ENCODE results near the gene DSTN. TPM values are rescaled to one million over a fixed set of nuclear protein-coding genes. Genes with fewer than 3 reads are reported as not detected.

Gene DSTN
- total and polyA plus RNA-seq, 10 donors, result 62.0 to 157 (median 98.5) TPM

DNA sequence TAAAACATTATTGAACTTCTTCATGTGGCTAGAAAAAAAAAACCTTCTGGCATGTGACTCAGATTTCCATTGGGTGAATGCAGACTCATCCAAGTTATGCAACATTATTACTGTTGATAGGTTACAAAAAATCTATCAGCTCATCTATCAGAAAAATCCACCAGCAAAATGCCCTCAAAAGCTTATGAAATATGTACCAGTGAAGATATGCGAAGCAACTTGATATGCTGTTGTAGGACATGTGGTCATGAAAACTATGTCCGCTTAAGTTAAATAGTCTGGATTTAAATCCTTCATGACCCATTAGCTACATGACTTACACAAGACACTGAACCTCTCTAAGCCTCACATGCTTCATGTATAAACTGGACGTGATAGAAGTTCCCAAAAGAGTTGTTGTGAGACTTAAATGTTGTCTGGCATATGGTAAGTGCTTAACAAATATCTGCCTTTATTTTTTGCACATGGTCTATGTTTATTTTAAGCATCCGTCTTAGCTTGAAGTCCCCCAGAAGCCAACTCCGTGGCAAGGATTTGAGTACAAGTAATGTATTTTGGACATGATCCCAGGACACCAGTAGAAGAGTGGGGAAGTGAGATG lies 26.2 kb upstream of the DSTN start:
- Histone ChIP-seq H3K27ac (peak overlapping the region in 4 of 8 donors; percentile 3 to 15 (median 12)), H3K4me3 (no peak overlapping the region), H3K36me3 (no peaks in the 10 kb centered on the region), H3K9me3 (no peaks in the 10 kb centered on the region), H3K27me3 (replicated peaks in 1 of 7) (peaks cover 0 to 14% (median 0%) of the 10 kb centered on the region in 7 donors), H3K4me1 (no peaks in the 10 kb centered on the region)
- intact Hi-C loops (cut with DNase I; ENCODE audit: low total_unique reads), result no loop called here
- TF ChIP-seq, protein P1, sequence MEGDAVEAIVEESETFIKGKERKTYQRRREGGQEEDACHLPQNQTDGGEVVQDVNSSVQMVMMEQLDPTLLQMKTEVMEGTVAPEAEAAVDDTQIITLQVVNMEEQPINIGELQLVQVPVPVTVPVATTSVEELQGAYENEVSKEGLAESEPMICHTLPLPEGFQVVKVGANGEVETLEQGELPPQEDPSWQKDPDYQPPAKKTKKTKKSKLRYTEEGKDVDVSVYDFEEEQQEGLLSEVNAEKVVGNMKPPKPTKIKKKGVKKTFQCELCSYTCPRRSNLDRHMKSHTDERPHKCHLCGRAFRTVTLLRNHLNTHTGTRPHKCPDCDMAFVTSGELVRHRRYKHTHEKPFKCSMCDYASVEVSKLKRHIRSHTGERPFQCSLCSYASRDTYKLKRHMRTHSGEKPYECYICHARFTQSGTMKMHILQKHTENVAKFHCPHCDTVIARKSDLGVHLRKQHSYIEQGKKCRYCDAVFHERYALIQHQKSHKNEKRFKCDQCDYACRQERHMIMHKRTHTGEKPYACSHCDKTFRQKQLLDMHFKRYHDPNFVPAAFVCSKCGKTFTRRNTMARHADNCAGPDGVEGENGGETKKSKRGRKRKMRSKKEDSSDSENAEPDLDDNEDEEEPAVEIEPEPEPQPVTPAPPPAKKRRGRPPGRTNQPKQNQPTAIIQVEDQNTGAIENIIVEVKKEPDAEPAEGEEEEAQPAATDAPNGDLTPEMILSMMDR (IDR thresholded peaks at IDR 0.05 in 8 of 11, conservative IDR thresholded peaks at IDR 0.05 in 3 of 11), result no peak
- TF ChIP-seq POLR2AphosphoS5 (IDR thresholded peaks at IDR 0.05), result no peak
- 70 to 80% (median 76%) methylated on average over 5 of the region's 5 CpGs for WGBS, 5 donors
- no peak for DNase-seq

DNA sequence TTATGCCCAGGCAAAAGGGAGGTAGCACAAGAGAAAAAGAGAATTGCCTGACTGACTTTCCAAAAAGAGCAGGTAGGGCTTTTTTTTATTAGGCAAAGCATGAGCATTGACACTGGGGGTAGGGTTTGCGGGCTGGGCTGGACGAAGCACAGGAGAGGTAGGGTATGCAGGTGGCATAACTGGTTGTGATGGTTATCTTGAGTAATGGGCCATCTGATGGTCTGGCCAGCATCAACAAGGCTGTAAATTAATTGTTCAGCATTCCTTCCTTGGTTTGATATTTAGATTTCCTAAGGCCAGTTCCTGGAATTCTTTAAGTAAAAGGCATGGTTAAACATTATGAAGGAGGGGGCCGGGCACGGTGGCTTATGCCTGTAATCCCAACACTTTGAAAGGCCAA lies 24.7 kb upstream of the DSTN start:
- Histone ChIP-seq H3K9me3 (no peaks in the 10 kb centered on the region), H3K4me1 (no peaks in the 10 kb centered on the region), H3K27ac (no peak overlapping the region), H3K36me3 (no peaks in the 10 kb centered on the region), H3K4me3 (no peak overlapping the region), H3K27me3 (replicated peaks in 1 of 7) (peaks cover 0 to 5% (median 0%) of the 10 kb centered on the region in 7 donors)
- intact Hi-C loops (cut with DNase I; ENCODE audit: low total_unique reads), result no loop called here
- no peak for DNase-seq
- TF ChIP-seq POLR2AphosphoS5 (IDR thresholded peaks at IDR 0.05) (no peak), POLR2A (IDR thresholded peaks at IDR 0.05) (no peak)
- TF ChIP-seq, protein P1 (IDR thresholded peaks at IDR 0.05 in 8 of 11, conservative IDR thresholded peaks at IDR 0.05 in 3 of 11), result no peak
- WGBS, 5 donors, result 87 to 95% (median 92%) methylated on average over 4 of the region's 4 CpGs

DNA sequence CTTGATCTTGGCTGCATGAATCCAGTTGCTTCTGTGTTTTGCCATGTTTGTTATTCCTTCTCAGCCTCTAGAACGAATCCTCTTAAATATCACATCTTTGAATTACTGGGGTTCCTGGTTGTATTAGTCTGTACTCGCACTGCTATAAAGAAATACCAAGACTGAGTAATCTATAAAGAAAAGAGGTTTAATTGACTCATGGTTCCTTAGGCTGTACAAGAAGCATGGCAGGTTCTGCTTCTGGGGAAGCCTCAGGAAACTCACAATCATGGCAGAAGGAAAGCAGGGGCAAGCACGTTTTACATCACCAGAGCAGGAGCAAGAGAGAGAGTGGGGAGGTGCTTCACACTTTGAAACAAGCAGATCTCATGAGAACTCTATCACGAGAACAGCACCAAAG lies 20.7 kb upstream of the DSTN start:
- TF ChIP-seq POLR2A (IDR thresholded peaks at IDR 0.05) (no peak), POLR2AphosphoS5 (IDR thresholded peaks at IDR 0.05) (no peak)
- TF ChIP-seq, protein P1 (IDR thresholded peaks at IDR 0.05 in 8 of 11, conservative IDR thresholded peaks at IDR 0.05 in 3 of 11), result no peak
- DNase-seq, result no peak
- intact Hi-C loops (cut with DNase I; ENCODE audit: low total_unique reads), result no loop called here
- H3K4me1 ChIP-seq, result no peaks in the 10 kb centered on the region
- WGBS, 5 donors, result 78 to 84% (median 81%) methylated on average over 4 of the region's 4 CpGs
- H3K27ac ChIP-seq, result no peak overlapping the region
- no peak overlapping the region for H3K4me3 ChIP-seq
- H3K9me3 ChIP-seq, result no peaks in the 10 kb centered on the region
- H3K36me3 ChIP-seq, result no peaks in the 10 kb centered on the region
- no peaks in the 10 kb centered on the region for H3K27me3 ChIP-seq (replicated peaks in 1 of 7)

DNA sequence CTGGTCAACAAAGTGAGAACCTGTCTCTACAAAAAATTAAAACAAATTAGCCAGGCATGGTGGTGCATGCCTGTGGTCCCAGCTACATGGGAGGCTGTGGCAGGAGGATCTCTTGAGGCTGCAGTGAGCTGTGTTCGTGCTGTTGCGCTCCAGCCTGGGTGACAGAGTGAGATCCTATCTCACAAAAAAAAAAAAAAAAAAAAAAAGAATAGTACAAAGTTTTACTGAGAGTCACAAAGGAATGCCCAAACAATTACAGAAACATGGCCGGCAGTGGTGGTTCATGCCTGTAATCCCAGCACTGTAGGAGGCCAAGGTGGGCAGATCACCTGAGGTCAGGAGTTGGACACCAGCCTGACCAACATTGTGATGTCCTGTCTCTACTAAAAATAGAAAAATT lies 14.8 kb upstream of the DSTN start:
- no peak overlapping the region for H3K4me3 ChIP-seq
- H3K36me3 ChIP-seq, result no peaks in the 10 kb centered on the region
- H3K27me3 ChIP-seq (replicated peaks in 1 of 7), result no peaks in the 10 kb centered on the region
- 91 to 100% (median 98%) methylated on average over 3 of the region's 3 CpGs for WGBS, 5 donors
- no peak overlapping the region for H3K27ac ChIP-seq
- TF ChIP-seq, protein P1 (IDR thresholded peaks at IDR 0.05 in 8 of 11, conservative IDR thresholded peaks at IDR 0.05 in 3 of 11), result no peak
- TF ChIP-seq POLR2A (IDR thresholded peaks at IDR 0.05), result no peak
- no peak for TF ChIP-seq POLR2AphosphoS5 (IDR thresholded peaks at IDR 0.05)
- DNase-seq, result no peak
- intact Hi-C loops (cut with DNase I; ENCODE audit: low total_unique reads), result no loop called here
- no peaks in the 10 kb centered on the region for H3K9me3 ChIP-seq
- H3K4me1 ChIP-seq, result peaks cover 0 to 10% (median 4%) of the 10 kb centered on the region in 6 donors
